H1 (cell line): Measurements from ENCODE around the gene GOLGA7B. TPM values are rescaled to one million over a fixed set of nuclear protein-coding genes. Genes with fewer than 3 reads are reported as not detected.

ENCODE experiments used
- CTCF ChIA-PET: fragments of 300-600 bp; sonication (Branson Sonifier 250); formaldehyde crosslinking; loops from one replicate; lab custom pipeline; 2021; ENCODE audit not compliant: partially characterized antibody; lab: Charles Lee
- POLR2A ChIA-PET: fragments of 300-600 bp; sonication (Branson Sonifier 250); formaldehyde crosslinking; loops from one replicate; lab custom pipeline; 2021; ENCODE audit warnings: inconsistent platforms; ENCODE audit not compliant: partially characterized antibody; lab: Charles Lee
- DNase-seq, 2 experiments: peaks; one replicate each; pipeline versions ENCODE4 v3.0.0 to v3.0.0-alpha.2; 2010 to 2022; ENCODE audit warnings: low spot score in 2 of 2, low read depth in 1 of 2, mixed read lengths in 1 of 2
- FAIRE-seq: peaks from 2 replicates; lab custom pipeline; 2011; peaks lifted over from hg19 to GRCh38; lab: Jason Lieb, UNC
- H2AFZ ChIP-seq: 2 replicates; pipeline ENCODE4 v1.8.1; 2012; ENCODE audit warnings: low read length, inconsistent platforms
- H2AK5ac ChIP-seq: 2 replicates; pipeline ENCODE4 v1.6.1; 2013; ENCODE audit warnings: low read depth, low read length
- H2BK120ac ChIP-seq: replicated peaks from 2 replicates; pipeline ENCODE3; 2013; ENCODE audit warnings: low read depth, low read length, inconsistent platforms
- H2BK12ac ChIP-seq: 2 replicates; pipeline ENCODE4 v1.6.1; 2013; ENCODE audit warnings: low read depth, low read length
- H2BK15ac ChIP-seq: 2 replicates; pipeline ENCODE4 v1.6.1; 2013; ENCODE audit warnings: low read length
- H2BK20ac ChIP-seq: 2 replicates; pipeline ENCODE4 v1.6.1; 2013; ENCODE audit warnings: low read length
- H2BK5ac ChIP-seq: 2 replicates; pipeline ENCODE4 v1.6.1; 2013; ENCODE audit warnings: low read depth, low read length
- H3K14ac ChIP-seq: 2 replicates; pipeline ENCODE4 v1.6.1; 2013; ENCODE audit warnings: inconsistent platforms; ENCODE audit not compliant: insufficient read length
- H3K18ac ChIP-seq: 2 replicates; pipeline ENCODE4 v1.6.1; 2013; ENCODE audit warnings: low read length; ENCODE audit errors: extremely low read depth
- H3K23ac ChIP-seq: 2 replicates; pipeline ENCODE4 v1.6.1; 2013; ENCODE audit warnings: inconsistent platforms; ENCODE audit not compliant: insufficient read length
- H3K23me2 ChIP-seq: 2 replicates; pipeline ENCODE4 v1.6.1; 2013; ENCODE audit warnings: low read depth, low read length
- H3K27ac ChIP-seq: 2 replicates; pipeline ENCODE4 v1.6.1; 2011; ENCODE audit warnings: low read depth, low read length, inconsistent platforms
- H3K27me3 ChIP-seq, 4 experiments: replicated peaks in 1 of 4; 1 replicate in 1 of 4; 2 replicates in 3 of 4; pipeline versions ENCODE4 v1.6.1 to v1.8.1; 2011 to 2013; ENCODE audit warnings: low read length in 3 of 4, mild to moderate bottlenecking in 3 of 4, inconsistent platforms in 2 of 4, mixed read lengths in 2 of 4, moderate library complexity in 1 of 4; ENCODE audit not compliant: control insufficient read depth in 3 of 4, insufficient read depth in 3 of 4; ENCODE audit errors: extremely low read depth in 1 of 4
- H3K36me3 ChIP-seq, 4 experiments: 2 replicates each; pipeline versions ENCODE4 v1.6.1 to v1.8.1; 2011 to 2013; ENCODE audit warnings: mild to moderate bottlenecking in 4 of 4, low read length in 3 of 4, moderate library complexity in 2 of 4, control low read depth in 1 of 4, inconsistent platforms in 1 of 4; ENCODE audit not compliant: insufficient read depth in 4 of 4, control insufficient read depth in 2 of 4
- H3K4ac ChIP-seq: replicated peaks from 2 replicates; pipeline ENCODE3; 2013; ENCODE audit warnings: low read length, low read depth, mixed read lengths, inconsistent platforms; ENCODE audit not compliant: insufficient read length
- H3K4me1 ChIP-seq, 4 experiments: replicated peaks in 1 of 4; 1 replicate in 1 of 4; 2 replicates in 3 of 4; pipeline versions ENCODE4 v1.6.1 to v1.8.1; 2011 to 2013; ENCODE audit warnings: low read length in 3 of 4, inconsistent platforms in 2 of 4, mixed read lengths in 1 of 4; ENCODE audit not compliant: insufficient read depth in 4 of 4, control insufficient read depth in 3 of 4
- H3K4me2 ChIP-seq, 2 experiments: 2 replicates each; pipeline versions ENCODE4 v1.6.1 to v1.8.1; 2011 to 2013; ENCODE audit warnings: low read depth in 2 of 2, low read length in 2 of 2, control low read depth in 1 of 2, inconsistent platforms in 1 of 2, mild to moderate bottlenecking in 1 of 2; ENCODE audit not compliant: insufficient read depth in 1 of 2
- H3K4me3 ChIP-seq, 4 experiments: fragments of 200-600, 300-600 bp in 1 of 4; sonication (generic), shearing (Covaris generic), sonication (Bioruptor Twin) in 1 of 4; 2 replicates each; pipeline versions ENCODE4 v1.5.1 to v1.8.1; 2011 to 2016; ENCODE audit warnings: low read length in 4 of 4, low read depth in 3 of 4, control low read depth in 2 of 4, inconsistent platforms in 2 of 4, mild to moderate bottlenecking in 2 of 4, mixed read lengths in 1 of 4, moderate library complexity in 1 of 4; ENCODE audit not compliant: insufficient read depth in 2 of 4; ENCODE audit errors: extremely low read depth in 1 of 4
- H3K56ac ChIP-seq: replicated peaks from 2 replicates; pipeline ENCODE3; 2013; ENCODE audit warnings: low read depth, mild to moderate bottlenecking, mixed read lengths, low read length, inconsistent platforms; ENCODE audit not compliant: insufficient read length
- H3K79me1 ChIP-seq: 2 replicates; pipeline ENCODE4 v1.6.1; 2013; ENCODE audit warnings: low read depth, low read length, control low read depth
- H3K79me2 ChIP-seq, 2 experiments: 2 replicates each; pipeline versions ENCODE4 v1.6.1 to v1.8.1; 2012 to 2013; ENCODE audit warnings: low read length in 2 of 2, mild to moderate bottlenecking in 2 of 2, inconsistent platforms in 1 of 2; ENCODE audit not compliant: insufficient read depth in 2 of 2, control insufficient read depth in 1 of 2
- H3K9ac ChIP-seq, 4 experiments: replicated peaks in 1 of 4; 1 replicate in 1 of 4; 2 replicates in 3 of 4; pipeline versions ENCODE4 v1.6.1 to v1.8.1; 2011 to 2013; ENCODE audit warnings: low read depth in 3 of 4, low read length in 3 of 4, control low read depth in 2 of 4, mild to moderate bottlenecking in 2 of 4, moderate library complexity in 2 of 4, inconsistent platforms in 1 of 4; ENCODE audit errors: extremely low read depth in 1 of 4
- H3K9me3 ChIP-seq, 2 experiments: 2 replicates each; pipeline versions ENCODE4 v1.6.1 to v1.8.1; 2012 to 2013; ENCODE audit warnings: mild to moderate bottlenecking in 2 of 2, moderate library complexity in 2 of 2, control low read depth in 1 of 2, inconsistent platforms in 1 of 2, low read depth in 1 of 2, low read length in 1 of 2, mixed read lengths in 1 of 2; ENCODE audit not compliant: insufficient read depth in 2 of 2
- H4K20me1 ChIP-seq, 2 experiments: replicated peaks in 1 of 2; 2 replicates each; pipeline versions ENCODE3 to v1.8.1; 2011 to 2013; ENCODE audit warnings: inconsistent platforms in 2 of 2, low read length in 2 of 2, mild to moderate bottlenecking in 1 of 2; ENCODE audit not compliant: insufficient read depth in 2 of 2, control insufficient read depth in 1 of 2
- H4K5ac ChIP-seq: 2 replicates; pipeline ENCODE4 v1.6.1; 2013; ENCODE audit warnings: low read length, low read depth, mixed read lengths, inconsistent platforms; ENCODE audit not compliant: insufficient read length
- H4K8ac ChIP-seq: 2 replicates; pipeline ENCODE4 v1.8.0; 2013; ENCODE audit warnings: mild to moderate bottlenecking, moderate library complexity, low read length, inconsistent platforms; ENCODE audit not compliant: insufficient read depth; ENCODE audit errors: extremely low read depth
- H4K91ac ChIP-seq: replicated peaks from 2 replicates; pipeline ENCODE3; 2013; ENCODE audit warnings: low read length, mixed read lengths, inconsistent platforms; ENCODE audit not compliant: insufficient read length
- CTBP2 ChIP-seq: IDR thresholded peaks from 2 replicates; pipeline ENCODE4 v1.7.0; 2011; ENCODE audit warnings: borderline replicate concordance, mild to moderate bottlenecking, moderate library complexity, mixed read lengths, low read length; ENCODE audit not compliant: insufficient read depth, insufficient read length
- EGR1 ChIP-seq: IDR thresholded peaks from 2 replicates; pipeline ENCODE4 v1.6.1; 2011; ENCODE audit warnings: low read depth, low read length, borderline replicate concordance
- EP300 ChIP-seq, 2 experiments: IDR thresholded peaks; 1 replicate in 1 of 2; 2 replicates in 1 of 2; pipeline ENCODE4 v1.6.1; 2011 to 2012; ENCODE audit warnings: low read depth in 2 of 2, low read length in 2 of 2, mild to moderate bottlenecking in 2 of 2, borderline replicate concordance in 1 of 2, inconsistent platforms in 1 of 2, moderate library complexity in 1 of 2
- RFX5 ChIP-seq: IDR thresholded peaks from 2 replicates; pipeline ENCODE4 v1.6.1; 2011; ENCODE audit warnings: low read depth, low read length, improper control_type of control experiment, borderline replicate concordance
- SAP30 ChIP-seq: fragments of 300-600 bp; sonication (generic); IDR thresholded peaks from 2 replicates; pipeline ENCODE4 v1.7.1; 2012; ENCODE audit warnings: low read length, moderate library complexity, mild to moderate bottlenecking, inconsistent platforms; ENCODE audit not compliant: insufficient read depth, insufficient replicate concordance
- TCF12 ChIP-seq: IDR thresholded peaks from 2 replicates; pipeline ENCODE4 v1.6.1; 2011; ENCODE audit warnings: low read depth, mild to moderate bottlenecking, low read length
- TEAD4 ChIP-seq: IDR thresholded peaks from 2 replicates; pipeline ENCODE4 v1.6.1; 2012; ENCODE audit warnings: low read depth, low read length, inconsistent platforms, mixed read lengths
- WGBS, 2 experiments: shearing (Covaris generic) in 1 of 2; methylation state at CpG; one replicate each; pipeline versions ENCODE4 v1.1.6 to v1.1.7; 2013 to 2015; ENCODE audit warnings: low lambda C conversion rate in 2 of 2, mixed read lengths in 2 of 2, inconsistent platforms in 1 of 2, low coverage in 1 of 2, missing lambda C conversion rate in 1 of 2; ENCODE audit not compliant: insufficient replicate concordance in 2 of 2, insufficient coverage in 1 of 2, insufficient read length in 1 of 2; ENCODE audit errors: extremely low coverage in 1 of 2, missing lambda C conversion rate in 1 of 2; 5-methylcytosine and 5-hydroxymethylcytosine counted together
- polyA plus RNA-seq, 7 experiments: library from polyadenylated mRNA; depleted of rRNA in 3 of 7; stranded (reverse) in 5 of 7; unstranded in 2 of 7; fragments of >200 nt in 5 of 7; fragments of 200-250 nt in 2 of 7; gene quantifications; 1 replicate in 5 of 7; 2 replicates in 1 of 7; 4 replicates in 1 of 7; pipeline versions ENCODE4 v1.2.1 to v1.2.3, GENCODE V29; 2011 to 2013; ENCODE audit warnings: missing spikeins in 2 of 7, mixed read lengths in 2 of 7
- total RNA-seq: library from RNA; stranded (reverse); fragmentation: NEBNext Ultra II Directional; extraction: Animal tissue kit (Norgen Biotek cat#: 25700); gene quantifications from 2 replicates; pipeline ENCODE4 v1.2.1, GENCODE V29; 2021

Gene GOLGA7B
- total and polyA plus RNA-seq, 2 of the 8 experiments (the other 6 are each of a cell fraction or from before 2014, with no cell fraction given): 0.04 to 0.14 TPM

- Histone ChIP-seq H3K23me2 (no peaks in the 10 kb centered on the region), H4K20me1 (no peaks in the 10 kb centered on the region), H3K79me1 (no peaks in the 10 kb centered on the region), H3K9me3 (no peaks in the 10 kb centered on the region), H3K23ac (no peak overlapping the region), H3K14ac (no peak overlapping the region), H3K36me3 (no peaks in the 10 kb centered on the region), H2AFZ (no peak overlapping the region), H3K9ac (no peak overlapping the region), H3K27ac (no peak overlapping the region), H4K8ac (no peak overlapping the region), H2BK120ac (no peak overlapping the region), H3K4me3 (no peak overlapping the region), H3K56ac (no peak overlapping the region), H2BK12ac (no peak overlapping the region), H2BK5ac (no peak overlapping the region), H2AK5ac (no peak overlapping the region), H3K27me3 (no peaks in the 10 kb centered on the region), H4K5ac (no peak overlapping the region), H4K91ac (no peak overlapping the region), H3K18ac (no peak overlapping the region), H3K4me1 (peaks cover 7 to 19% (median 11%) of the 10 kb centered on the region in 4 experiments), H2BK20ac (no peak overlapping the region), H3K4me2 (no peak overlapping the region)
- FAIRE-seq (no peak), DNase-seq (no peak)
- 86% methylated on average over 6 of the region's 6 CpGs; no CpG with 5 or more reads in 1 of the 2 experiments for WGBS, 2 experiments
- ChIA-PET POLR2A (interaction anchor here (0.6 to 1.1 kb wide), 2 partner anchors 15 to 110 kb away, joined by 3 read pairs; no protein-coding TSS in a partner anchor), CTCF (interaction anchor here (0.6 to 14.5 kb wide), 9 partner anchors 10 to 472 kb away, joined by 3 to 236 read pairs (median 4); partner anchors contain the start of genes GOLGA7B and RRP12)
- TF ChIP-seq TCF12 (no peak), TEAD4 (no peak), EP300 (IDR thresholded peaks at IDR 0.05; ENCODE audit: borderline replicate concordance in 1 of 2, low read depth in 2 of 2, low read length in 2 of 2) (no peak), EGR1 (no peak), RFX5 (no peak), SAP30 (no peak), CTBP2 (no peak)
- TF ChIP-seq, all 59 proteins: peak for 0
- no peak overlapping the region for H2BK15ac ChIP-seq
- no peaks in the 10 kb centered on the region for H3K79me2 ChIP-seq
- H3K4ac ChIP-seq: no peak overlapping the region
Measured at GRCh38 chr10:97873569-97873968, 23.9 kb downstream of the GOLGA7B start.
